ENCODE results near the gene VSX1.

The VSX1 gene

GRCh38 chr20:25038591-25039015, 43.3 kb downstream of the VSX1 start:
- no peak for FAIRE-seq

- FAIRE-seq, result no peak
These were observed 43.9 kb downstream of the VSX1 start for GRCh38 chr20:25038103-25038410.

- no peak for FAIRE-seq
These were observed 44.4 kb downstream of the VSX1 start for GRCh38 chr20:25037288-25038102.

- FAIRE-seq, result no peak
These were observed 45.5 kb downstream of the VSX1 start for GRCh38 chr20:25036331-25036936.

GRCh38 chr20:25035921-25036320, 46.0 kb downstream of the VSX1 start:
- no peak for FAIRE-seq

- no peak for FAIRE-seq
These were observed 48.0 kb downstream of the VSX1 start for GRCh38 chr20:25033924-25034300.

GRCh38 chr20:25033265-25033923, 48.5 kb downstream of the VSX1 start:
- no peak for FAIRE-seq

GRCh38 chr20:25032478-25033264, 49.3 kb downstream of the VSX1 start:
- FAIRE-seq, result no peak

- no peak for FAIRE-seq
These were observed 49.9 kb downstream of the VSX1 start for GRCh38 chr20:25032065-25032477.

GRCh38 chr20:25031241-25031640, 50.7 kb downstream of the VSX1 start:
- no peak for FAIRE-seq

- no peak for FAIRE-seq
These were observed 51.2 kb downstream of the VSX1 start for GRCh38 chr20:25030649-25031207.

- no peak for FAIRE-seq
These were observed 51.8 kb downstream of the VSX1 start for GRCh38 chr20:25030007-25030648.

GRCh38 chr20:25025986-25026605, 55.8 kb downstream of the VSX1 start:
- no peak for FAIRE-seq
